GM21576 (cell line): ENCODE results near the gene EMC1.
"Not testable (repeated sequence)": the region's sequence is repeated elsewhere in the genome, so short reads cannot be mapped to it uniquely, and the experiment has no call there.

Source experiments
- ATAC-seq: cut with Tn5 transposase; IDR thresholded peaks from one replicate; pipeline ENCODE4 v1.9.1; 2021; ENCODE audit warnings: mild to moderate bottlenecking, moderate library complexity; ENCODE audit not compliant: unreplicated experiment

Gene EMC1

GRCh38 chr1:19220080-19220846 is 31.1 kb downstream of the EMC1 start:
- ATAC-seq = no peak

DNA sequence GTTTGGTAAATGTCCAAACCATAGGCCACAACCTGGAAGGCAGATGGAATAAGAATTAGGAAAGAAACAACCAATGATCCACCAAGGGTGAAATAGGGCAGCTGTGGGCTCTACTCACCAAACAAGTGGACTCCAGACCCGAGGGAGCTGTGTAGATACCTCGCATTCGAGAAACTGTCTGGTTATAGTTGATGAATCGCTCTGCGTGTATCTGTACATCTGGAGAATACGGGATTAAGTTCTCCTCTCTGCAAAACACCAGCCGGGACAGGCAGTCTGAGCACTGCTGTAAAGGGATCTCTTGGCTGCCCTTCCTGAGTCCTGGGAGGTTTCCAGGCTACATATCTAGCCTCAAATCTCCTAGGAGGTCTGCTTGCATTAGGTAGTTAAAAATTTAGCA is 31.9 kb downstream of the EMC1 start:
- no peak for ATAC-seq

DNA sequence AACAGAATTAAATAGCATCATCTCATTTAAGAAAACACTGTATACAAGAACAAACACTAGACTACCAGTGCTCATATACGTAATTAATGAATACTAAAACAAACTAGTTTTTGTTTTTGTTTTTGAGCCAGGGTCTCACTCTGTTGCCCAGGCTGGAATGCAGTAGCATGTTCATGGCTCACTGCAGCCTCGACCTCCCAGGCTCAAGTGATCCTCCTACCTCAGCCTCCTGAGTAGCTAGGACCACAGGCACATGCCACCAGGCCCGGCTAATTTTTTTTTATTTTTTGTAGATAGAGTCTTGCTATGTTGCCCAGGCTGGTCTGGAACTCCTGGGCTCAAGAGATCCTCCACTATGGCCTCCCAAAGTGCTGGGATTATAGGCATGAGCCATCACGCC is 34.7 kb downstream of the EMC1 start:
- not testable (repeated sequence) for ATAC-seq

DNA sequence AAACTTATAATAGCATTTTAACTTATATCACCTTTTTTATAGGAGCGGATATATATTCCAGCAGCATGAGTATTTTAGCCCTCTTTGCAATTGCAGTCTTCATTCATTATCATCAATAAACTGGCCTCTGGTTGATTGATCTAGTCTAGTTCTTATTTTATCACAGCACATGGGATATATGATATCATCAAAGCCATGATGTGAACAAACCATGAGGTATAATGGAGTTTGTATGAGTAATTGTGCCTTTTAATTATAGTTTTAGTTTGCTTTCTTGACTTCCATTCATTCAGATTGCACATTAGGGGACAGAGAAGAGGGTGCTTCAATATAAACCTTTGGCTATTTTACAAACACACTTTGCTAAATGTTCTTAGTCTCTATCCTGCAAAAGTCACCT is 37.7 kb downstream of the EMC1 start:
- no peak for ATAC-seq

DNA sequence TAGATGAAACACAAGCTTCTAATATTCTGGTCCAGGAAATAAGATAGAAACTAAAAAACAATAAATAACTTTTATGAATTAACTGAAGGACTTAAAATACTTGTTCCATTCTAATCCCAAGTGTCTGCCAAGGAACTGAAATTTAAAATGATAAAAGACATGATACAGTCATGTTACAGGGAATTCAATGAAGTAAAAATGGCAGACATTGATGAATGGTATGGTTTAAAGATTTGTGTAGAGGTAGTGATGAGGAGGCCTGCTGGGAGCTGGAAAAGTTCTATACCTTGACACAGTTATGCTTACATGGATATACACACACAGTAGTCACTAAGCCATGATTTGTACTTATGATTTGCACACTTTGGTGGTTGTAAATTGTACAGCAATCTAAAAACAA is 39.2 kb downstream of the EMC1 start:
- ATAC-seq = no peak

DNA sequence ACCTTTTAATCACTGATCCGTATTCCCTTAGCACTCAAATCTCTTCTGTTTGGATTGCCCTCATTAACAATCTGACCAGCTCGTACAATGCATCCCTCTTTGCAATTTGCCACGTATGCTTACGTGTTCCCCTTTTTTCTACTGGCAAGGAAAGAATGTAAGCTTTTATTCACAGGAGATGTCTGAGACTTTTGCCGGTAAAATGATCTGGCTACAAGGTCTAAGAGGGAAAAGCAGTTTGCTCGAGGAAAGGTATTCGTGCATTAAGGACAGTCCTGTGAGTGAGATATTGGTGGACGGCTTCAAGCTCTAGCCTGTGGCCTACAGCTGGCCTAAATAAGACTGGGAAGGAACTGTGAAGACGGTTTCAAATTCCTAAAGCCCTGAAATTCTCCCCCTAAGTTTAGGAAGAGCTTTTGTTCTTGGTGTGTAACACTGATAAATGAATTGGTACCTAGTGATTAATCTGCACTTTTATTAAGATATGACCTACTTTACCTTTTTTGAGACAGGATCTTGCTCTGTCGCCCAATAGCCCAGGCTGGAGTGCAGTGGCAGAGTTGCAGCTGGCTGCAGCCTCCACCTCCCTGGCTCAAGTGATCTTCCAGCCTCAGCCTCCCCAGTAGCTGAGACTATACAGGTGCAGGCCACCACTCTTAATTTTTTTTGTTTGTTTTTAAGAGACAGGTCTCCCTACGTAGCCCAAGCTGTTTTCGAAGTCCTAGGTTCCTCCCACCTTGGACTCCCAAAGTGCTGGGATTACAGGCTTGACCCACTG is 40.4 kb downstream of the EMC1 start:
- no peak for ATAC-seq

DNA sequence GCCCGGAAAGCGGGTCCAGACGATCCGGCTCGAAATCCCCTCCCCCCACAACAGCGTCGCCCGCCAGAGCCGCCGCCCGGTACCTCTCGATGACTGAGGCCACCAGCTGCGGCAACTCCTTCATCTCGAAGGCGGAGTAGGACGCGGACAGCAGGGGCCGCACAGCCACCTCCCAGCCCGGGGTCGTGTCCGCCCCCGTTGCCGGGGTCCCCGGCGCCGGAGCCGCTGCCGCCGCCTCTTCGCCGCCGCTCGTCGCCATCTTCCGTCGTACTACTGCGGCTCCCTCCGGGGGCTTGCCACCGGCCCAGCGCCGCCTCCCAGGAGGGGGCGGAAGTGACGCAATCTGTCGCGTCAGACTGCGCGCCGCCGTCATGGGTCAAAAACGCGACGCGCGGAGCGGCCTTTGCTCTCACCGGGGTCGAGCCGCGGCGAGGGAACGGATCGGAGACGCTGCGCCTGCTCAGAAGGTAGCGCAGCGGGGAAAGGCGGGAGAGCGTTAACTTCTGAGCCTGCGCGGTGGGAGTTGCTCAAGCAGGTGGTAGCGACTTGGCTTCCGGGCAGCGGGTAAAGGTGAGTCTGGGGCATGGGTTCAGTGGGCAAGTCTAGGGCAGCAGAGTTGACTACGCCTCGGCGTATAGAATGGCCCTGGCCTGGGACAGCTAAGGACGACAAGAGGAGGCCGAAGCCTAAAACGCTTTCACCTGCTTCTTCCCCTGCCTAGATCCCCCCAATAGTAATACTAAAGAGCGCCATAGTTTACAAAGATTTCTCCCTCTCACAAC is 41.1 kb downstream of the EMC1 start, which contains the start of gene UBR4:
Gene UBR4, minus strand, starts transcription at position 277 of the 782 bp plus-strand sequence. Its CDS starts 18 bp downstream, at position 259.
- peak; percentile 71 for ATAC-seq

DNA sequence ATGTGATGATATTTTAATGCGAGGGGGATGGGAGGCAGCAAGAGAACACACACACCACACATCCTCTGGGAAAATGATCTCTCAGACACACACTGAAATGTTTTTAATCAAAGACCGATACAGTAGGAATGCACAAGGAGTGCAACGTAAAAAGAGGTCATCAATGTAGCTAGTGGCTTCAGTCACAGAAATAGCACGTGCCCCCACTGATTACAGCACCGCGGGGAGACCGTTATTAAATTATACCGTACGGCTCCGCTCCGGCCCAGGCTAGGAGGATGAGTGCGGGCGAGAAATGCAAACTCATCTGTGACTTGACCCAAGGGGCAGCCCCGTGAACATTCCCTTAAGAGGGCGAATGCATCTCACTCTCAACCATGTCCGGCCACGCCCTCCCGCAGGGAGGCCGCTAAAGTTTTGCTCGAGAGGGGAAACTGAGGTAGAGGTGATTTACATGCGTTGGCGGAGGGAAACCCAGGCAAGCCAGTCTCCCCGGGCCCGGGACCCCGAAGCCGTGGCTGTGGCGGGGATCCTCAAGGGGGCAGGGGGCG is 41.8 kb downstream of the EMC1 start:
- peak; percentile 50 for ATAC-seq

- no peak for ATAC-seq
Measured at GRCh38 chr1:19208710-19209438, 42.5 kb downstream of the EMC1 start.

GRCh38 chr1:19206947-19207346 is 44.4 kb downstream of the EMC1 start:
- no peak for ATAC-seq

GRCh38 chr1:19205845-19206244 is 45.5 kb downstream of the EMC1 start:
- no peak for ATAC-seq

DNA sequence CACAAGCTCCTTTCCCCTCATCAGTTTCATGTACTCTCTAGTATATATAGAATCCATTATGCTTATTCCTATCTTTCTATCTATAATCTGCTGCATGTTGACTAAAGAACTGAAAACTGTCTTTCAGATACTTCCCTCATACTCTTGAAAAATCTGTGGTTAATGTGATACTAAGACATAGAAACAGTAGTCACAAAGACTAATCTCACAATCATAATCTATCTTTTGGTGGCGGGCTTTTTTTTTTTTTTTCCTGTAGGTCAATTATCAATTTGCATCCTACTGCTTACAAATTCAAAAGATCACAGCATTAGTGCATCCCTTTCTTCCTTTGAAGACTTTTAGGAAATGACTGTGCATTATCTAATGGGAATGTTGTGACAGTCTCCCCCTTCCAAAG is 45.9 kb downstream of the EMC1 start:
- no peak for ATAC-seq

- ATAC-seq = no peak
Measured at GRCh38 chr1:19204446-19205266, 46.7 kb downstream of the EMC1 start.

DNA sequence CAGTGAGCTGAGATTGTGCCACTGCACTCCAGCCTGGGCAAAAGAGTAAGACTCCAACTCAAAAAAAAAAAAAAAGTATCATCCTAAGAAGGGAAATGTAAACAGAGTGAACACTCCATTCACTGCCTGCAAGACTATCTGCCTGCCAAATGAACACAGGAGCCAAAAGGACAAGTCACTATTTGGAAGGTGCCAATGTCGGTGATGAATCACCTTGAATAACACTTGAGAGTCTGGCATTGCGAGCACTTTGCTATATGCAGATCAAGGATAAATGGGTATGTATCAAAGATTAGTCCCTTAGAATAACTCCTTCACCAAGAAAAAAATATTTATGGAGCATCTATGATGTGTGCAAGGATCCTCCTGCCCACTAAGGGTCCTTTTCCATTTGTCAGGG is 47.9 kb downstream of the EMC1 start:
- ATAC-seq = no peak

DNA sequence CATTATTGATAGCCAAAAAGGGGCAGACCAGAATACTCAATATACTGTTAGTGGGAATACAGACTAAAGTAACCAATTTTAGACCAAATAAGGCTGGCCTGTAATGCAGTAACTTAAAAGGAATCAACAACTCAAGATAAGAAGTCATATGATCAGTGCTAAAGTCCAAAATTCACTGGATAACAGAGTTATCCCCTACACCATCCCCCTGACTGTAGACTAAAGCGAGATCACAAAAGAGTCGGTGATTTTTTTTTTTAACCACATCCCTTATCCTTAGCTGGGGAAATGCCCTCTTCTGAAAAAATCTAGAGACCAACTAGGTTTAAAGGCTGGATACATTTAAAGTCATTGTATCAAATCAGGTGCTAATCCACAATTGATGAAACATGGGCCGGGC is 48.9 kb downstream of the EMC1 start:
- no peak for ATAC-seq

GRCh38 chr1:19199969-19200604 is 51.2 kb downstream of the EMC1 start:
- ATAC-seq = no peak

GRCh38 chr1:19199329-19199968 is 51.9 kb downstream of the EMC1 start:
- ATAC-seq = no peak

GRCh38 chr1:19198820-19199219 is 52.5 kb downstream of the EMC1 start:
- no peak for ATAC-seq

DNA sequence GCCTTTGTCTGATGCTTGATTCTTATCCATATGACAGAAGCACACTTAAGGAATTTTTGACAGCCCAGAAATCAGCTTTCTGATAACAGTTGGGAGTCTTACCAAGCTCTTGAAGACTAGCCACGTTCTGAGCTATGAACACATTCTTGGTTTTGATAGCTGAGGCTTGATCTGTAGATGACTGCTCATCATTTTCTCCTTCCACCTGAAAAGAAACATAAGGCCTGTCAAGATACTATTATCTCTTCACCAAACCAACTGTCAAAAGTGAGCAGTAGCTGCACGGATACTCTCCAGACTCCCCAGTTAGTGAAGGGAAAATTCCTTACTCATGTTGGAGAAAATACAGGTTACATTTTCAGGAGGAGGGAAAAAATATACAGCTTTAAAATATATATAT is 53.5 kb downstream of the EMC1 start:
- no peak for ATAC-seq
